Measurements from ENCODE around the gene POTED.
"Not testable (repeated sequence)": the region's sequence is repeated elsewhere in the genome, so short reads cannot be mapped to it uniquely, and the experiment has no call there.

POTED gene

GRCh38 chr21:13609477-13609876 lies at the start of gene POTED:
POTED (plus strand) TSS chr21:13609777; CDS start chr21:13610229, 452 bp downstream.
- DNase-seq (ENCODE audit: low read depth in 3 of 3, low spot score in 1 of 3): not testable (repeated sequence)

DNA sequence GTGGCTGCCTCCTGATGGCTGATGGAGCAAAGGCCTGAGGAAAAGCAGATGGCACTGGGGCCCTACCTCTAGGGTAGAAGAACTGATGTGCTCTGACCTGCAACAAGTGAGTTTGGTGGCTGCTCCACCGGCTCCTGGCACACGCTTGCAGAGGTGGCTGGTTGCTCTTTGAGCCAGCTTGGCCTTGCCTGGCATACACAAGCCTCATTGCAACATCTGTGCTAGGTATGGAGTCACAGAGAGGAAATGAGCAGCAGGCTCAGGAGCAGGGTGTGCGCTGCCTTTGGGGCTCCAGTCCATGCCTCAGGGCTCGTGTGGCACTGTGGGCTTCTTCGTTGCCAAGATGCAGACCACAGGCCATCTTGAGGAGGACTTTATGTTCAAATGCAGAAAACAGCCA lies 40.5 kb downstream of the POTED start:
- not testable (repeated sequence) for DNase-seq (ENCODE audit: low read depth in 3 of 3, low spot score in 1 of 3)

DNA sequence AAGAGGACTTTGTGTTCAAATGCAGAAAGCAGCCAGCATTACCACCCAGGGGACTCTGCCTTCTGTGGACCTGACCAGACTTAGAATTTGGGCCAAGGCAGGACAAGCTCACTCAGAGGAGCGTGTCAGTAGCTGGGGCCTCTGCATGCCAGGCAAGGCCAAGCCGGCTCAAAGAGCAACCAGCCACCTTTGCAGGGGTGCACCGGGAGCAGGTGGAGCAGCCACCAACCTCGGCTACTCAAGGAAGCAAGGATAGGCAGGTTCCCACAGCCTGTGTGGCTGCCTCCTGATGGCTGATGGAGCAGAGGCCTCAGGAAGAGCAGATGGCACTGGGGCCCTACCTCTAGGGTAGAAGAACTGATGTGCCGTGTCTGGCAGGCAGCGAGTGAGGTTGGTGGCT lies 42.2 kb downstream of the POTED start:
- not testable (repeated sequence) for DNase-seq (ENCODE audit: low read depth in 3 of 3, low spot score in 1 of 3)

Data from stimulated activated CD4-positive, alpha-beta T cell treated with anti-CD3 and anti-CD28 coated beads, TNF-alpha, amount 100 ng/mL, for 1 hour (primary cell).